OCI-LY1 (cell line): ENCODE results near the gene KCTD16.

Experiments
- EZH2 ChIP-seq: fragments of 200-600 bp; sonication (generic), shearing (Covaris generic); IDR thresholded peaks from 2 replicates; pipeline ENCODE4 v1.8.0; 2017; ENCODE audit warnings: borderline replicate concordance, mixed run types, mild to moderate bottlenecking, antibody characterized with exemption, low read length, moderate library complexity, mixed read lengths
- TF ChIP-seq, protein P1 (sequence below): fragments of 200-600 bp; sonication (generic), shearing (Covaris generic); IDR thresholded peaks from 2 replicates; pipeline ENCODE4 v1.5.1; 2017; ENCODE audit warnings: mild to moderate bottlenecking, antibody characterized with exemption, low read length, moderate library complexity, mixed read lengths

DNA sequence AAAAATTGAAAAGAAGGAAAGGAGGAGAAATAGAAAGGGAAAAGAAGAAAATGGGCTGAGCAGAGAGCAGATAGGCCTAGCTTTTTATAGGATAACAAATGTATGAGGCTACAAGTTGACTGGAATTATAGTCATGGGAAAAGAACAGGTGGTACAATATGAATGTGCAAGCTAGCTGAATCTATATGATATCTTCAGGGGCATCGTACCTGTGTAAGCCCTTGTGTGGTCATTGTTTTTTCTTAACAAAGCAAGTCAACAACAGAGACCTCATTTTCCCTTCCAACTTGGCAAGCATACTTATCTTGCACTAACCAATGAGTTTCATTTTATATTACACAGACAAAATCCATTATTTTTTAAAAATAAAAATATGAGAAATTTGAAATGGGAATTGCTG lies 259.2 kb downstream of the KCTD16 start:
- TF ChIP-seq, protein P1, sequence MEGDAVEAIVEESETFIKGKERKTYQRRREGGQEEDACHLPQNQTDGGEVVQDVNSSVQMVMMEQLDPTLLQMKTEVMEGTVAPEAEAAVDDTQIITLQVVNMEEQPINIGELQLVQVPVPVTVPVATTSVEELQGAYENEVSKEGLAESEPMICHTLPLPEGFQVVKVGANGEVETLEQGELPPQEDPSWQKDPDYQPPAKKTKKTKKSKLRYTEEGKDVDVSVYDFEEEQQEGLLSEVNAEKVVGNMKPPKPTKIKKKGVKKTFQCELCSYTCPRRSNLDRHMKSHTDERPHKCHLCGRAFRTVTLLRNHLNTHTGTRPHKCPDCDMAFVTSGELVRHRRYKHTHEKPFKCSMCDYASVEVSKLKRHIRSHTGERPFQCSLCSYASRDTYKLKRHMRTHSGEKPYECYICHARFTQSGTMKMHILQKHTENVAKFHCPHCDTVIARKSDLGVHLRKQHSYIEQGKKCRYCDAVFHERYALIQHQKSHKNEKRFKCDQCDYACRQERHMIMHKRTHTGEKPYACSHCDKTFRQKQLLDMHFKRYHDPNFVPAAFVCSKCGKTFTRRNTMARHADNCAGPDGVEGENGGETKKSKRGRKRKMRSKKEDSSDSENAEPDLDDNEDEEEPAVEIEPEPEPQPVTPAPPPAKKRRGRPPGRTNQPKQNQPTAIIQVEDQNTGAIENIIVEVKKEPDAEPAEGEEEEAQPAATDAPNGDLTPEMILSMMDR: no peak
- no peak for TF ChIP-seq EZH2
